LHCN-M2 (cell line): ENCODE data around the gene TOPBP1. TPM values are rescaled to one million over a fixed set of nuclear protein-coding genes. Genes with fewer than 3 reads are reported as not detected.
"Not testable (repeated sequence)": the region's sequence is repeated elsewhere in the genome, so short reads cannot be mapped to it uniquely, and the experiment has no call there.

Source experiments
- DNase-seq: peaks from one replicate; pipeline ENCODE4 v3.0.0-alpha.2; 2012; ENCODE audit warnings: low read depth
- total RNA-seq: library from RNA; depleted of rRNA; stranded (reverse); fragments of >200 nt; gene quantifications from 2 replicates; pipeline ENCODE4 v1.2.3, GENCODE V29; 2014

TOPBP1 gene
- total RNA-seq, 1 experiment from 2014 or later, result 54.4 TPM

- DNase-seq, result no peak
Measured at GRCh38 chr3:133674290-133674919, 12.7 kb upstream of the TOPBP1 start.

DNA sequence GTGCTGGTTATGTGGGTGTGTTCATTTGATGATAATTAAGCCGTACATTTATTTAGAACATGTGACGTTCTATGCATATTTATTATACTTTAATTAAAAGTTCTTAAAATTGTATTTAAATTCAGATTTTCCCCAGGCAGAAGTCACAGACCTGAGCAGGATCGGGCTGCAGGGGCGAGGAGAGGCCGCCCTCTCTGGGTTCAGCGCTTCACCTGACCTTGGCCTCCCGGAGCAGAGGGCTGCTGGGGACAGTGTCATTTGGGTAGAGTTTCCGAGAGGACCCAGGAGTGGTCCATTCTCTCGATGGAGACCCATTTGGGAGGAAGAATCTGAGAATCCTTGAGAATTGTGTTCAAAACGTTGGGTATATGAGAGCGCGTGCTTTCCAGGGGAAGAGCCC lies 12.0 kb upstream of the TOPBP1 start:
- no peak for DNase-seq

DNA sequence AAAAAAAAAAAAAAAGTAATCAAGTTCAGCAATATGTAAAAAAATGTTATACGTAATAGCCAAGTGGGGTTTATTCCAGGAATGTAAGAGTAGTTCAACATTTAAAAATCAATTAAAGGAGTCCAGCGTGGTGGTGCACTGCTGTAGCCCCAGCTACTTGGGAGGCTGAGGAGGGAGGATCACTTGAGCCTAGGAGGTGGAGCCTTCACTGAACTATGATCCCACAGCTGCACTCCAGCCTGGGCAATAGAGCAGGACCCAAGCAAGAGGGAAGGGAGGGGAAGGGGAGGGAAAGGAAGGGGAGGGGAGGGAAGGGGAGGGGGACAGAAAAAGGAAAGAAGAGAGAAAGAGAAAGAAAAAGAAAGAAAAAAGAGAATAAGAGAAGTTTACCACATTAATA lies 10.7 kb upstream of the TOPBP1 start:
- no peak for DNase-seq

GRCh38 chr3:133670525-133670995 lies 8.8 kb upstream of the TOPBP1 start:
- no peak for DNase-seq

DNA sequence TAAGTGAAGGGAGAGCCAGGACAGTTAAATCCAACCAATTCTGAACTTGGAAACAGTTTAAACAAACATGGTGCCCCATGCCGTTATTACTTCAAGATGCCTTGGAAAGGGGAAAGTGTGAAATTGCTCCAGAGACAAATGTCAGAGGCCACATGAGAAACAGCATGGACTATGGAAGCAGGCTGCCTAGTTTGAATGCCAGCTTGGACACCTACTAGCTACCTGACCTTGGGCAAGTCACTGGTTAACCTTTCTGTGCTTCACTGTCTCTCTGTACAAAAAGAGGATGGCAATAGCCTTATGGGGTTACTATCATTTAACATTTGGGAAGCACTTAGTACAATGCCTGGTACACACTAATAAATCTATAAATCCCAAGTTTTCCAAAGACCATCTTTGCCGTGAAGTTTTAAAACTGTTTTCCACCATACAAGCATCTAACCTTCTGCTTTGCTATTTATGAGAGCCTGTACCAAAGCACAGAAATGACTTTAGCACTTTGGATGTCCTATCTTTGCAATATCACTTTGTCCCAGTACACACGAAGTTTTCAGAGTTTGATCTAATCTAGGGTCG lies 8.3 kb upstream of the TOPBP1 start:
- DNase-seq, result no peak

- DNase-seq, result no peak
Measured at GRCh38 chr3:133667118-133667517, 5.4 kb upstream of the TOPBP1 start.

DNA sequence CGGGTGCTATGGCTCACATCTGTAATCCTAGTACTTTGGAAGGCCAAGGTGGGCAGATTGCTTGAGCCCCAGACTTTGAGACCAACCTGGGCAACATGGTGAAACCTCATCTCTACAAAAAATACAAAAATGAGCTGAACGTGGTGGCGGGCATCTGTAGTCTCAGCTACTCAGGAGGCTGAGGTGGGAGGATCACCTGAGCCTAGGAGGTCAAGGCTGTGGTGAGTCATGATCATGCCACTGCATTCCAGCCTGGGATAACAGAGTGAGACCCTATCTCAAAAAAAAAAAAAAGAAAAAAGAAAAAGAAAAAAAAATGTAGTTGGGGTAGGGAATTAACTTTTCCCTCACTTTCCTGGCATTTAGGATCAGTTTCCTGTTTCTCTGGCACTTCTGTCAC lies 3.4 kb upstream of the TOPBP1 start:
- not testable (repeated sequence) for DNase-seq

DNA sequence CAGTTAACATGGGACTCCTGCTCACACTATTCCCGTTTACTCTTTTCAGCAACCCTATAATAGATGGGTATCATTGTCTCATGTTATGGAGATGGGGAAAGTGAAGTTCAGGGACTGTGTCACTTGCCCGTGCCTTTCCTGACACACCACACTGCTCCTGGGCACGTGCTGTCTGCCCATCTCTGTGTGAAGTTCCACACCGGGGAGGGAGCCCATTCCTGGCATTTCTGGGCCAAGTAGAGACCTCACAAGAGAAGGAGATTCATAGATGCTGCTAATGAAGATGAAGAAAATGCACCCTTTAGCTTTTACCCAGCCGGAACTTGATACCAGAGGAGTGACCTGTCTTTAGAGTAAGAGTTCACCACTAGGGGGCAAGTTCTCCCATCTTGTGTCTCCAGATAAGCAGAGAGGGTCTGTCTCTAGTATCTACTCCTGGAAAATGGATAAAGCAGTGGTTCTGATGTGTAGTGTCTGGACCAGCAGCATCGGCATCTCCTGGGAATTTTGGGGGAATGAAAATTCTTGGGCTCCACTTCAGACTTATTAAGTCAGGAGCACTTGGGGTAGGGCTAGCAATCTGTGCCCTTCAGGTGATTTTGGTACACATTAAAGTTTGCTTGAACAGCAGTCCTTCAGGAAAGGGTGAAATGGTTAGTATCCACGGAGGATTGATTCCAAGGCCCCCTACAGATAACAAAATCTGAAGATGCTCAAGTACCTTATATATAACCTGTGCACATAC lies 2.0 kb upstream of the TOPBP1 start:
- DNase-seq, result peak; percentile 66

DNA sequence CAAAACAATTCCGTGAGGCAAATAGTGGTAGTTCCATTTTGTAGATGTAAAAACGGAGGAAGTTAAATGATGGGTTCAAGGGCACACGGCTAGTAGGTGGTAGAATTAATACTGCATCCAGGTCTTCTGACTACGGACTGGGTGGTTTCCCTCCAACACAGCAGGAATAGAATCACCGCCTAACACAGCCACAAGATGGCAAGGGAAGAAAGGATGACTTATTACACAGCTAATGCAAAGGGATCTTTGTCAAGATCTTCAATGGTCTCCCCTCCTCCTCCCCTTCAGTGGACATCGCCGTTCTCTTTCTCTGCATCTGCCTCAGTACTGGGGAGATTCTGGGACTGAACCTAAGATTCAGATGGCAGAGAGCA lies 524 bp upstream of the TOPBP1 start:
- peak; percentile 34 for DNase-seq

DNA sequence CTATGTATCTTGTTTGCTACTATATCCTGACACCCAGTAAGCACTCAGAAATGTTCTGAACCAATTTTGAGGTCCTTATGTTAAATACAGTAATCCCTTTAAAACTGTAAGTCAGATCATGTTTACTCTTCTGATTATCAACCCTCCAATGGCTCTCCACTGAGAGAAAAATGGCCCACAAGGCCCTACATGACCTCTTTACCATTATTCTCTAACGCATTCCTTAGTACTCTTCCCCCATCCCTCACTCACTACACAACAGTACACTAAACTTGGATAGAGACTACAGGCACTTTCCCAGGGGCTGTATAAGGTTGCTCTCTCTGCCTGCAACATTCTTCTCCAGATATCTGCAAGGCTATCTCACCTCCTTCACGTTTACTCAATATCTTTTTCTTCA lies 1.9 kb downstream of the TOPBP1 start:
- DNase-seq, result no peak

DNA sequence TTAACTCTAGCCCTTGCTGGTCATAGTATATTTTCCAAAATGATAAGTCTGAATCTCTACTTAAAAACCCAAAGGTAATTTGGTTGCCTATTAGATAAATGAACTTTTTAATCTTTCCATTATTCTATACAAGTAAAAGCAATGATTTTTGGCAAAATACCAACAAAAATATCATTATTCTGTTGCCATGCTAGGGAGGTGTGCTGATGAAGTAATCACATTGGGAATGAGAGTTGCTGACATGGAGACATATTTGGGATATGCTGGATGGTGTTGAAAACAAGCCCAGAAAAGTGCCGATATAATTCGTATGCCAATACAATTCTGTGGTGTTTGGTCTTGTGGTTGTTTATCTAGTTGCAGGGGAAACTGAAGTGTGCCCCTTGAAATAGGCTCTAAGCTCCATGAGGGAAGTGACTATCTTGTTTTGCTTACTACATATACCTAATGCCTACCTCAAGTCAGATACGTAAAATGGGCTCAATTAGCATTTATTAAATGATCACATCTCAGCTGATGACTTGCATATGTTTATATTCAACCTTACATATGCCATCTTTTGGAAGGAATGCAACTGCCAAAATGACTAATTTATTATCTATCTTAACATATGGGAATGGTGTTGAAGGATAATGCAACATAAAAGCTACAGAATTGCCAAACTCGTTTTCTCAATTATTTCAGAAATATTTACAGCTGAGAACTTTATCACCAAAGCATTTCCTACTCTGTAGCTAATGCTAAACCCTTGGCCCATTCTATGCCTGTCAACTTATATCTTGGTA lies 5.8 kb downstream of the TOPBP1 start:
- no peak for DNase-seq

GRCh38 chr3:133649486-133650068 lies 12.2 kb downstream of the TOPBP1 start:
- no peak for DNase-seq

GRCh38 chr3:133644768-133645167 lies 17.0 kb downstream of the TOPBP1 start:
- peak; percentile 62 for DNase-seq

DNA sequence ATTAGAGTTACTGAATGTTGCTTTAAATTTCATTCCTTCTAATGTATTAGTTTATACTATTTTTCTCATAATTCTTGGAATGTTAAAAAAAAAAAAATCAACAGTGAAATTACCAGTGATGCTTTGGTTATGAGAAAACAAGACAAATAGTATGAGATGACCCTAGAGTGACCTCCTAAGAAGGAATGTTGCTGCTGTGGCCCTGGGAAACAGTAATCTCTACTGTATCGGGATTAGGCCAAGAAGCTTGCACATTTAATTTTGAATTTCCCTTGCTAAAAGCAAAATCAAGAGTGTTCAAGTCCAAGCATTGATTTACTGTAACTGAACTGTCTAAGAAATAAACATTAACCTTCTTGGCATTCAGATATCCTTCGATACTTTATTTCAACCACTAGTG lies 18.1 kb downstream of the TOPBP1 start:
- no peak for DNase-seq

- no peak for DNase-seq
Measured at GRCh38 chr3:133641254-133641653, 20.5 kb downstream of the TOPBP1 start.

DNA sequence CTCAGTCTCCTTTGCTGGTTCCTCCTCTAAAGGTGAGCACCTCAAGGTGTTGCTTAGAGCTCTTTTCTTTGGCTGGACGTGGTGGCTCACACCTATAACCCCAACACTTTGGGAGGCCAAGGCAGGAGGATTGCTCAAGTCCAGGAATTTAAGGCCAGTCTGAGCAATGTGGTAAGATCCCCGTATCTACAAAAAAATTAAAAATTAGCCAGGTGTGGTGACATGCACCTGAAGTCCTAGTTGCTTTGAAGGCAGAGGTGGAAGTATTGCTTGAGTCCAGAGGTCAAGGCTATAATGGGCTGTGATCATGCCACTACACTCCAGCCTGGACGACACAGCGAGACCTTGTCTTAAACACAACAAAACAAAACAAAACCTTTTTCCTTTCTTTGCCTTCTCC lies 28.3 kb downstream of the TOPBP1 start:
- DNase-seq, result no peak

DNA sequence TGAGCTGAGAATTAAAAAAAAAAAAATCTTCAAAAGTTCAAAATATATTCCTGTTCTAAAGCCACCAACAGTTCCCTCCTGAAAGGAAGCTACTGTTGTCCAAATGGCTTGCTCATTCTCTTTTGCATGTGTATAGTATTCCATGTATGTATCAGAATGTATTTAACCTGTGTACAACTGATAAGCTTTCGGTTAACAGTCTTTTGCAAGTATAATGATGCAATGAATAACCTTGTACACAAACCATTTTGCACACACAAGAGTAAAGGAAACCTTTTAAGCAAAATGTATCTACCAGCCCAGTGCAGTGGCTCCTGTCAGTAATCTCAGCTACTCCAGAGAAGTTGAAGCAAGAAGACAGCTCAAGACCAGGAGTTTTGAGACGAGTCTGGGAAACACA lies 32.6 kb downstream of the TOPBP1 start:
- no peak for DNase-seq

DNA sequence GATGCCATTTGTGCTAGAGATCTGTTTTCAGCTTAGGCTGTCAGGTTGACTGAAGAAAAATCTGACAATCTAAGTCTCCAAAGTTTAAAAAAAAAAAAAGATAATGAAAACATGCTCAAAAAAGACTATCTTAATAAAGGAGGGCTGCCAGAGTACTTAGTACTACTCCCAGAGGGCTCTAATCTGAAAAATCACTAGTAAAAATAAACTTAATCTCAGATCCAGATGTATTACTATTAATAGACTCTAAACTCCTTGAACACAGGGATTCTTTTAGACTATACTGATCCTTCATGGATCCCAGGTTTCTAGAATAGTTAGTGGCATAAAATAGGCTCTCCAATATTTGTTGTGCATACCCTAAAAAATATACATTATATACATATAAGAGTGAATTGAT lies 34.0 kb downstream of the TOPBP1 start:
- DNase-seq, result no peak

GRCh38 chr3:133620066-133620784 lies 41.5 kb downstream of the TOPBP1 start:
- DNase-seq, result no peak

DNA sequence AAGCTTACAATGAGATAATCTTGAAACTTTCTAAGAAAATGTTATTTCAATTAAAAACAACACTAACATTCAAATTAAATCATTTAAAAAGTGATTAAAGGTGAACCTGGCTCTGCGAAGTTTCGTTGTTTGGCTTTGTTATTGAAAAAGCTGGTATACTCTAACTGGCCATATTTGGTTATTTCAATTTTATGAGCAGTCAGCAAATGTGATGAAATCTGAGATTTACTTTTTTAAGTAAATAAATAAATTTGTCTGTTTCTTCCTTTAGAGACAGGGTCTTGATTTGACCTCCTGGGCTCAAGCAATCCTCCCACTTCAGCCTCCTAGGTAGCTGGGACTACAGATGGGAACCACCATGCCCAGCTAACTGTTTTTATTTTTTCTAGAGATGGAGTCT lies 50.2 kb downstream of the TOPBP1 start:
- DNase-seq, result no peak

DNA sequence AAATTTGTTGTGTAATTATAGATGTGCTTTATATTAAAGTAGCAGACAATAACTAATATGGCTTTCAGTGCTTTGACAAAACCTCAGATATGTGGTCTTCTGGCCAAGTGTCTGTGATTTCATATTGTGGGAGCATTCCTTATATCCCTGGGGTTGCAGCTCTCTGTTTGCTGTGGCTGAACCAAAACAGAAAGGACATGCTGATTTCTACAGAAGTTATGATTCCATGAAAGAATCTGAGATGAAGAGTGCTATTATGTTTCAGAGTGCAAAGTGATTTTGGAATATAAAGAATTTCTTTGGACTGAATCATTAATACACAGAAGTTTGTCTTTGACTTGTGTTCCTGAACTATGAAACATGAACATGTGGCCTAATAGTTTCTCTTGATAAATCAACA lies 51.7 kb downstream of the TOPBP1 start:
- peak; percentile 65 for DNase-seq
